Measurements from ENCODE around the gene ATP2C2.

The ATP2C2 gene

GRCh38 chr16:84378099-84378498 is 9.8 kb downstream of the ATP2C2 start:
- no peak for TF ChIP-seq CTCF (IDR thresholded peaks at IDR 0.05; ENCODE audit: extremely low read depth, missing control alignments)
- no peak for DNase-seq (ENCODE audit: low spot score)

GRCh38 chr16:84378567-84378966 is 10.2 kb downstream of the ATP2C2 start:
- TF ChIP-seq CTCF (IDR thresholded peaks at IDR 0.05; ENCODE audit: extremely low read depth, missing control alignments) = no peak
- DNase-seq (ENCODE audit: low spot score) = no peak

- no peak for TF ChIP-seq CTCF (IDR thresholded peaks at IDR 0.05; ENCODE audit: extremely low read depth, missing control alignments)
- no peak for DNase-seq (ENCODE audit: low spot score)
These were observed 10.8 kb downstream of the ATP2C2 start for GRCh38 chr16:84379008-84379708.

GRCh38 chr16:84379709-84380362 is 11.5 kb downstream of the ATP2C2 start:
- DNase-seq (ENCODE audit: low spot score) = no peak
- no peak for TF ChIP-seq CTCF (IDR thresholded peaks at IDR 0.05; ENCODE audit: extremely low read depth, missing control alignments)

- no peak for DNase-seq (ENCODE audit: low spot score)
- no peak for TF ChIP-seq CTCF (IDR thresholded peaks at IDR 0.05; ENCODE audit: extremely low read depth, missing control alignments)
These were observed 12.1 kb downstream of the ATP2C2 start for GRCh38 chr16:84380405-84380804.

GRCh38 chr16:84382396-84382795 is 14.1 kb downstream of the ATP2C2 start:
- no peak for TF ChIP-seq CTCF (IDR thresholded peaks at IDR 0.05; ENCODE audit: extremely low read depth, missing control alignments)
- no peak for DNase-seq (ENCODE audit: low spot score)

- DNase-seq (ENCODE audit: low spot score) = no peak
- TF ChIP-seq CTCF (IDR thresholded peaks at IDR 0.05; ENCODE audit: extremely low read depth, missing control alignments) = no peak
These were observed 14.8 kb downstream of the ATP2C2 start for GRCh38 chr16:84383106-84383505.

Measured in GM20000 (cell line).